SK-N-SH treated with all-trans-retinoic acid at 6 μM for 48 hours (cell line): ENCODE measurements around the gene MYO5B.

Source experiments
- ATAC-seq: fragments of 200-7000 bp; cut with Tn5 transposase; 3 replicates; pipeline ENCODE4 v1.9.1; 2020; ENCODE audit warnings: mild to moderate bottlenecking, moderate library complexity
- ARNTL ChIP-seq: fragments of 450-650 bp; formaldehyde crosslinking; IDR thresholded peaks from 2 replicates; pipeline ENCODE4 v1.5.0; 2020; ENCODE audit warnings: low read depth, mild to moderate bottlenecking, moderate library complexity, borderline replicate concordance
- BACH2 ChIP-seq: fragments of 250-450 bp; sonication (Bioruptor Pico); IDR thresholded peaks from 2 replicates; pipeline ENCODE4 v1.9.0; 2021; ENCODE audit warnings: mild to moderate bottlenecking, borderline replicate concordance
- CSDC2 ChIP-seq: fragments of 250-450 bp; sonication (Bioruptor Pico); IDR thresholded peaks from 2 replicates; pipeline ENCODE4 v1.5.0; 2020; ENCODE audit warnings: mild to moderate bottlenecking, moderate library complexity
- ESRRG ChIP-seq: fragments of 250-450 bp; sonication (Bioruptor Pico); IDR thresholded peaks from 2 replicates; pipeline ENCODE4 v1.6.1; 2021; ENCODE audit warnings: mild to moderate bottlenecking
- ISL1 ChIP-seq: fragments of 250-450 bp; sonication (Bioruptor Pico); IDR thresholded peaks from 2 replicates; pipeline ENCODE4 v2.1.2; 2022; ENCODE audit warnings: mild to moderate bottlenecking, moderate library complexity
- OSR1 ChIP-seq: fragments of 250-450 bp; sonication (Bioruptor Pico); IDR thresholded peaks from 2 replicates; pipeline ENCODE4 v1.8.0; 2022; ENCODE audit warnings: moderate library complexity, mild to moderate bottlenecking, inconsistent platforms
- PPARA ChIP-seq: fragments of 250-450 bp; sonication (Bioruptor Pico); IDR thresholded peaks from 2 replicates; pipeline ENCODE4 v1.5.0; 2020; ENCODE audit warnings: mild to moderate bottlenecking, borderline replicate concordance
- RARB ChIP-seq: fragments of 250-450 bp; sonication (Bioruptor Pico); IDR thresholded peaks from 2 replicates; pipeline ENCODE4 v1.8.0; 2021; ENCODE audit warnings: mild to moderate bottlenecking, moderate library complexity
- SNAI2 ChIP-seq: fragments of 250-450 bp; sonication (Bioruptor Pico); IDR thresholded peaks from 2 replicates; pipeline ENCODE4 v1.5.0; 2020; ENCODE audit warnings: mild to moderate bottlenecking, moderate library complexity
- TCF4 ChIP-seq: fragments of 250-450 bp; sonication (Bioruptor Pico); IDR thresholded peaks from 2 replicates; pipeline ENCODE4 v1.8.0; 2021; ENCODE audit warnings: mild to moderate bottlenecking, moderate library complexity, borderline replicate concordance
- ZC3H10 ChIP-seq: fragments of 250-450 bp; sonication (Bioruptor Pico); IDR thresholded peaks from 2 replicates; pipeline ENCODE4 v1.5.1; 2021; ENCODE audit warnings: mild to moderate bottlenecking, moderate library complexity
- ZFP3 ChIP-seq: fragments of 250-450 bp; sonication (Bioruptor Pico); IDR thresholded peaks from 2 replicates; pipeline ENCODE4 v1.5.0; 2020; ENCODE audit warnings: mild to moderate bottlenecking, moderate library complexity
- ZFP30 ChIP-seq: fragments of 450-650 bp; formaldehyde crosslinking; IDR thresholded peaks from 2 replicates; pipeline ENCODE4 v1.5.0; 2022; ENCODE audit warnings: mild to moderate bottlenecking, moderate library complexity
- ZNF70 ChIP-seq: fragments of 450-650 bp; formaldehyde crosslinking; IDR thresholded peaks from 2 replicates; pipeline ENCODE4 v1.5.0; 2020; ENCODE audit warnings: mild to moderate bottlenecking, moderate library complexity
- ZNF8 ChIP-seq: fragments of 450-650 bp; formaldehyde crosslinking; IDR thresholded peaks from 2 replicates; pipeline ENCODE4 v1.5.0; 2020; ENCODE audit warnings: mild to moderate bottlenecking, moderate library complexity
- TF ChIP-seq, protein P1 (sequence below): fragments of 250-450 bp; sonication (Bioruptor Pico); IDR thresholded peaks from 2 replicates; pipeline ENCODE4 v1.5.1; 2020; ENCODE audit warnings: low read depth, mild to moderate bottlenecking, moderate library complexity
- TF ChIP-seq, protein P2 (sequence below): fragments of 250-450 bp; sonication (Bioruptor Pico); IDR thresholded peaks from 2 replicates; pipeline ENCODE4 v1.5.1; 2021; ENCODE audit warnings: mild to moderate bottlenecking, moderate library complexity
- TF ChIP-seq, protein P3 (sequence below): fragments of 250-450 bp; sonication (Bioruptor Pico); IDR thresholded peaks from 2 replicates; pipeline ENCODE4 v1.8.0; 2020; ENCODE audit warnings: mild to moderate bottlenecking, moderate library complexity, borderline replicate concordance
- TF ChIP-seq, protein P4 (sequence below): fragments of 250-450 bp; sonication (Bioruptor Pico); IDR thresholded peaks from 2 replicates; pipeline ENCODE4 v1.5.0; 2020; ENCODE audit warnings: mild to moderate bottlenecking, moderate library complexity
- TF ChIP-seq, protein P5 (sequence below): fragments of 250-450 bp; sonication (Bioruptor Pico); IDR thresholded peaks from 2 replicates; pipeline ENCODE4 v1.8.0; 2021; ENCODE audit warnings: low read depth, mild to moderate bottlenecking, moderate library complexity, borderline replicate concordance

Gene MYO5B

DNA sequence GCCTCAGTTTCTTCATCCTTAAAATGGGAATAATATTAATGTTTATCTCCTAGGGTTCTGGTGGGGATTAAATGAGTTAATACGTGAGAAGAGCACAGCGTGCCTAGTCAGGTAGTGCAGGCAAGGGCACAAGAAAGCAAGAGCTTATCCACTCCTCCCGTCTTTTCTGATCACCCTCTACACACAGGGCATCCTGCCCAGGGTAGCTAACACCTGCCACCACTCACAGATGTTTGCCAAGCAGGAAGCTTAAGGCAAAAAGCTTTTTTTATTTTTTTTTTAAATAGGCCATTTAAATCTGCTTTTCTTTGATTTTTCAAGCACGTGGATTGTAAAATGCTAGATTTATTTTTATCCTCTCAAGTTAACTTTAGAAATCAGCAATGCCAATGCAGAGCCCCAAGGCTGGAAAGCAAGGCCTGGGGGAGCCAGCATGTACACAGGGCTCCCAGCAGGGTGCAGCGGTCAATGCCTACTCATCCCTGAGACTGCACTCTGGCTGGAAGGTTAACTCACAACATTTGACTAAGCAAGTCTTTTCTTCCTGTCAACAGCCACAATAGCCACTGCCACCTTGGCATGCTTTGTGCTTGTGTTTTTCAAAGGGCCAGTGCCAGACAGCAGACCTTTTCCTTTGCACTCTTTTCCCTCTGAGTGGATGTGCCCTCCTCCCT lies 295.2 kb downstream of the MYO5B start:
- 0 out of 3 replicates have a peak, but pooled peaks have one; percentile 40 for ATAC-seq
- TF ChIP-seq ZFP3 (CRISPR knock-in tag) (no peak), PPARA (CRISPR knock-in tag) (no peak), BACH2 (no peak), ISL1 (no peak), ZNF8 (CRISPR knock-in tag) (no peak)
- TF ChIP-seq, protein P1, sequence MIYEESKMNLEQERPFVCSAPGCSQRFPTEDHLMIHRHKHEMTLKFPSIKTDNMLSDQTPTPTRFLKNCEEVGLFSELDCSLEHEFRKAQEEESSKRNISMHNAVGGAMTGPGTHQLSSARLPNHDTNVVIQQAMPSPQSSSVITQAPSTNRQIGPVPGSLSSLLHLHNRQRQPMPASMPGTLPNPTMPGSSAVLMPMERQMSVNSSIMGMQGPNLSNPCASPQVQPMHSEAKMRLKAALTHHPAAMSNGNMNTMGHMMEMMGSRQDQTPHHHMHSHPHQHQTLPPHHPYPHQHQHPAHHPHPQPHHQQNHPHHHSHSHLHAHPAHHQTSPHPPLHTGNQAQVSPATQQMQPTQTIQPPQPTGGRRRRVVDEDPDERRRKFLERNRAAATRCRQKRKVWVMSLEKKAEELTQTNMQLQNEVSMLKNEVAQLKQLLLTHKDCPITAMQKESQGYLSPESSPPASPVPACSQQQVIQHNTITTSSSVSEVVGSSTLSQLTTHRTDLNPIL (CRISPR knock-in tag): no peak
- TF ChIP-seq, protein P2, sequence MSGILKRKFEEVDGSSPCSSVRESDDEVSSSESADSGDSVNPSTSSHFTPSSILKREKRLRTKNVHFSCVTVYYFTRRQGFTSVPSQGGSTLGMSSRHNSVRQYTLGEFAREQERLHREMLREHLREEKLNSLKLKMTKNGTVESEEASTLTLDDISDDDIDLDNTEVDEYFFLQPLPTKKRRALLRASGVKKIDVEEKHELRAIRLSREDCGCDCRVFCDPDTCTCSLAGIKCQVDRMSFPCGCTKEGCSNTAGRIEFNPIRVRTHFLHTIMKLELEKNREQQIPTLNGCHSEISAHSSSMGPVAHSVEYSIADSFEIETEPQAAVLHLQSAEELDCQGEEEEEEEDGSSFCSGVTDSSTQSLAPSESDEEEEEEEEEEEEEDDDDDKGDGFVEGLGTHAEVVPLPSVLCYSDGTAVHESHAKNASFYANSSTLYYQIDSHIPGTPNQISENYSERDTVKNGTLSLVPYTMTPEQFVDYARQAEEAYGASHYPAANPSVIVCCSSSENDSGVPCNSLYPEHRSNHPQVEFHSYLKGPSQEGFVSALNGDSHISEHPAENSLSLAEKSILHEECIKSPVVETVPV: no peak
- TF ChIP-seq, protein P3, sequence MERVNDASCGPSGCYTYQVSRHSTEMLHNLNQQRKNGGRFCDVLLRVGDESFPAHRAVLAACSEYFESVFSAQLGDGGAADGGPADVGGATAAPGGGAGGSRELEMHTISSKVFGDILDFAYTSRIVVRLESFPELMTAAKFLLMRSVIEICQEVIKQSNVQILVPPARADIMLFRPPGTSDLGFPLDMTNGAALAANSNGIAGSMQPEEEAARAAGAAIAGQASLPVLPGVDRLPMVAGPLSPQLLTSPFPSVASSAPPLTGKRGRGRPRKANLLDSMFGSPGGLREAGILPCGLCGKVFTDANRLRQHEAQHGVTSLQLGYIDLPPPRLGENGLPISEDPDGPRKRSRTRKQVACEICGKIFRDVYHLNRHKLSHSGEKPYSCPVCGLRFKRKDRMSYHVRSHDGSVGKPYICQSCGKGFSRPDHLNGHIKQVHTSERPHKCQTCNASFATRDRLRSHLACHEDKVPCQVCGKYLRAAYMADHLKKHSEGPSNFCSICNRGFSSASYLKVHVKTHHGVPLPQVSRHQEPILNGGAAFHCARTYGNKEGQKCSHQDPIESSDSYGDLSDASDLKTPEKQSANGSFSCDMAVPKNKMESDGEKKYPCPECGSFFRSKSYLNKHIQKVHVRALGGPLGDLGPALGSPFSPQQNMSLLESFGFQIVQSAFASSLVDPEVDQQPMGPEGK (CRISPR knock-in tag): no peak
- TF ChIP-seq, protein P4, sequence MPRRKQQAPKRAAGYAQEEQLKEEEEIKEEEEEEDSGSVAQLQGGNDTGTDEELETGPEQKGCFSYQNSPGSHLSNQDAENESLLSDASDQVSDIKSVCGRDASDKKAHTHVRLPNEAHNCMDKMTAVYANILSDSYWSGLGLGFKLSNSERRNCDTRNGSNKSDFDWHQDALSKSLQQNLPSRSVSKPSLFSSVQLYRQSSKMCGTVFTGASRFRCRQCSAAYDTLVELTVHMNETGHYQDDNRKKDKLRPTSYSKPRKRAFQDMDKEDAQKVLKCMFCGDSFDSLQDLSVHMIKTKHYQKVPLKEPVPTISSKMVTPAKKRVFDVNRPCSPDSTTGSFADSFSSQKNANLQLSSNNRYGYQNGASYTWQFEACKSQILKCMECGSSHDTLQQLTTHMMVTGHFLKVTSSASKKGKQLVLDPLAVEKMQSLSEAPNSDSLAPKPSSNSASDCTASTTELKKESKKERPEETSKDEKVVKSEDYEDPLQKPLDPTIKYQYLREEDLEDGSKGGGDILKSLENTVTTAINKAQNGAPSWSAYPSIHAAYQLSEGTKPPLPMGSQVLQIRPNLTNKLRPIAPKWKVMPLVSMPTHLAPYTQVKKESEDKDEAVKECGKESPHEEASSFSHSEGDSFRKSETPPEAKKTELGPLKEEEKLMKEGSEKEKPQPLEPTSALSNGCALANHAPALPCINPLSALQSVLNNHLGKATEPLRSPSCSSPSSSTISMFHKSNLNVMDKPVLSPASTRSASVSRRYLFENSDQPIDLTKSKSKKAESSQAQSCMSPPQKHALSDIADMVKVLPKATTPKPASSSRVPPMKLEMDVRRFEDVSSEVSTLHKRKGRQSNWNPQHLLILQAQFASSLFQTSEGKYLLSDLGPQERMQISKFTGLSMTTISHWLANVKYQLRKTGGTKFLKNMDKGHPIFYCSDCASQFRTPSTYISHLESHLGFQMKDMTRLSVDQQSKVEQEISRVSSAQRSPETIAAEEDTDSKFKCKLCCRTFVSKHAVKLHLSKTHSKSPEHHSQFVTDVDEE (CRISPR knock-in tag): no peak

DNA sequence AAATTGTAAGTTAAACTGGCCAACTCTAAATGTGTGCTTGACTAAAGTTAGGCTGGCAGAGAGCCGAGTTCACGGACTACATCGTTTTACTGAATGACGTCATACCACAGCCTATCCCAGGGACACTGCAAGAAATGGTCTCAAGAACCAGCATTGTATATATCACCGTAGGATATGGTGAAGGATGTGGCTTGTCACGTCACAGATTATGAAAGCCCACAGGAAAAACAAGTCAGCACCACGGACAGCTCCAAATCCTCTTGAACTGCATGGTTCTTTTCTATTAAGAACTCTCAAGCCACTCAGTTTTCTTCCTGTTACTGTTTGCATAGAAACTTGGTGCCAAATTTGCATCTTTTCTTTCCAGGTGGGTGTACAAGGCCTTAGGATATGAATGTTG lies 296.5 kb downstream of the MYO5B start:
- TF ChIP-seq SNAI2 (CRISPR knock-in tag) (no peak), CSDC2 (CRISPR knock-in tag) (0 out of 2 replicates have a peak, but pooled peaks have one; percentile 32), ZFP3 (CRISPR knock-in tag) (no peak), OSR1 (CRISPR knock-in tag) (no peak)
- ATAC-seq: peak; percentile 65

DNA sequence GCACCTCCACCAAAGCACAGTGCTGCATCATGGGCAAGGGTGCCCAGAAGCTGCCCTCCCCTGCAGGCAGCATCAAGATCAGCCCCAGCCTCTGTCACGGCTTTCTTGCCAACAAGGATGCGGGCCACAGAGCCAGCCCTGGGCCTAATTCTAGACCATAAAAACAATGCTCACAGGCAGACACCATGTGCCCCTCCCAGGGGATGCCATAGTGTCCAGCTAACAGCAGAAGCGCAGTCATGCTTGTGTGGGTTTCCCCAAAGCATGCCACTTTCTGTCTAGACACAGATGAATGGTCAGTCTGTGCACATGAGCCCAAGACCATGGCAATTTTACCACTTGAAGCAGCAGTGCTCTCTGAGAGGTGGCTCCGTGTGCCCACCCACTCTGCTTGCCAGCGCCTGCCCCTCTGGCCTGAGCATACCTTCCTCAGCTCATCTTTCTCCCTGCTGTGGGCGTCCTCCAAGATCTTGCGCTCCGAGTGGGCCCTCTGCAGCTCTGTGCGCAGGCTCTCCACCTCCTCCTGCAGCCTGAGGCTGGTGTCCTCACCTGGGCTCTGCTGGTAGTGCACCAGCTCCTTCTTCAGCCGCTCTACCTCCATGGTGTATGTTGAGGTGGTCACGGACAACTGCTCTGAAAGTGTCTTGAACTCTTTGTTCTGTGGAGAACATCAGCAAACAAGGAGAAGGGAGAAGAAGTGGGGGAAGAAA lies 300.3 kb downstream of the MYO5B start:
- no peak for ATAC-seq
- TF ChIP-seq ZC3H10 (CRISPR knock-in tag) (no peak), ZFP30 (CRISPR knock-in tag) (no peak), BACH2 (no peak), CSDC2 (CRISPR knock-in tag) (no peak), TCF4 (CRISPR knock-in tag) (no peak), RARB (CRISPR knock-in tag) (no peak), ZNF8 (CRISPR knock-in tag) (no peak), ESRRG (CRISPR knock-in tag) (no peak), PPARA (CRISPR knock-in tag) (no peak)
- TF ChIP-seq, protein P5, sequence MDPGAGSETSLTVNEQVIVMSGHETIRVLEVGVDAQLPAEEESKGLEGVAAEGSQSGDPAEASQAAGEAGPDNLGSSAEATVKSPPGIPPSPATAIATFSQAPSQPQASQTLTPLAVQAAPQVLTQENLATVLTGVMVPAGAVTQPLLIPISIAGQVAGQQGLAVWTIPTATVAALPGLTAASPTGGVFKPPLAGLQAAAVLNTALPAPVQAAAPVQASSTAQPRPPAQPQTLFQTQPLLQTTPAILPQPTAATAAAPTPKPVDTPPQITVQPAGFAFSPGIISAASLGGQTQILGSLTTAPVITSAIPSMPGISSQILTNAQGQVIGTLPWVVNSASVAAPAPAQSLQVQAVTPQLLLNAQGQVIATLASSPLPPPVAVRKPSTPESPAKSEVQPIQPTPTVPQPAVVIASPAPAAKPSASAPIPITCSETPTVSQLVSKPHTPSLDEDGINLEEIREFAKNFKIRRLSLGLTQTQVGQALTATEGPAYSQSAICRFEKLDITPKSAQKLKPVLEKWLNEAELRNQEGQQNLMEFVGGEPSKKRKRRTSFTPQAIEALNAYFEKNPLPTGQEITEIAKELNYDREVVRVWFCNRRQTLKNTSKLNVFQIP (CRISPR knock-in tag): no peak
- TF ChIP-seq, all 23 proteins: peak for 0

DNA sequence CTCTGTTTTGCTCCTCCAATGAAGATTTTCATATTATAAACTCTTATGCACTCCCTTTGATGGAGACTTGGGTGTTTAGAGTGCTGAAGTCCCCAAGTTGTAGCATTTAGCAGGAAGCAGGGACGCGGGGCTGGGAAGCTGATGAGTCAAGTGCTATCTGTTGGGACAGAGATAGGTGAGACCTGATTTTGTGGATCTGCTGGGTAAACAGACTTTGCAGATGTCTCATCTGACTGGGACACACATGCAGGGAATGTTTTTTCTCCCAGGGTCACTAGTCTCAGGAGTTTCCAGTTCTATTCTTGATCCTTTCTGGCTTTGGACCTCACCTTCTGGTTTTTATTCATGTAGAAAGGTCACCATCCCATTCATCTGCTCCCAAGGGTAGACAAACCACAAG lies 301.9 kb downstream of the MYO5B start:
- ATAC-seq: no peak
- TF ChIP-seq ZNF70 (CRISPR knock-in tag) (no peak), ZC3H10 (CRISPR knock-in tag) (no peak), TCF4 (CRISPR knock-in tag) (no peak), ARNTL (CRISPR knock-in tag) (no peak), BACH2 (no peak)
- TF ChIP-seq, protein P3 (CRISPR knock-in tag): no peak
